Liver (tissue), 9 donors: Measurements from ENCODE around the gene CDH4. TPM values are rescaled to one million over a fixed set of nuclear protein-coding genes. Genes with fewer than 3 reads are reported as not detected.

Experiments used
- DNase-seq: peaks from one replicate; pipeline ENCODE4 v3.0.0-alpha.2; 2017; ENCODE audit warnings: low spot score
- H3K27ac ChIP-seq, 2 donors: one replicate each; pipeline ENCODE4 v1.7.0; 2013; ENCODE audit warnings: inconsistent platforms in 2 of 2, low read length in 2 of 2, control low read depth in 1 of 2, low read depth in 1 of 2, mild to moderate bottlenecking in 1 of 2
- H3K27me3 ChIP-seq, 4 donors: one replicate each; pipeline versions ENCODE4 v1.6.1 to v1.7.0; 2013; ENCODE audit warnings: low read length in 3 of 4, inconsistent platforms in 1 of 4, mild to moderate bottlenecking in 1 of 4, moderate library complexity in 1 of 4; ENCODE audit not compliant: control insufficient read depth in 4 of 4, insufficient read depth in 4 of 4
- H3K36me3 ChIP-seq, 4 donors: one replicate each; pipeline versions ENCODE4 v1.6.1 to v1.7.0; 2013; ENCODE audit warnings: low read length in 3 of 4, mild to moderate bottlenecking in 3 of 4, low read depth in 1 of 4, moderate library complexity in 1 of 4; ENCODE audit not compliant: control insufficient read depth in 4 of 4, insufficient read depth in 3 of 4
- H3K4me1 ChIP-seq, 4 donors: one replicate each; pipeline versions ENCODE4 v1.6.1 to v1.7.0; 2013; ENCODE audit warnings: low read length in 3 of 4, mild to moderate bottlenecking in 3 of 4, moderate library complexity in 1 of 4; ENCODE audit not compliant: control insufficient read depth in 4 of 4, insufficient read depth in 4 of 4
- H3K4me3 ChIP-seq, 3 donors: one replicate each; pipeline versions ENCODE4 v1.6.1 to v1.7.0; 2013; ENCODE audit warnings: low read length in 3 of 3, control low read depth in 1 of 3, low read depth in 1 of 3, mild to moderate bottlenecking in 1 of 3
- H3K9ac ChIP-seq, 2 donors: one replicate each; pipeline ENCODE4 v1.7.0; 2013; ENCODE audit warnings: low read length in 2 of 2, mild to moderate bottlenecking in 2 of 2, moderate library complexity in 2 of 2, control low read depth in 1 of 2, low read depth in 1 of 2
- H3K9me3 ChIP-seq, 4 donors: one replicate each; pipeline versions ENCODE4 v1.6.1 to v1.7.0; 2013; ENCODE audit warnings: low read length in 3 of 4; ENCODE audit not compliant: control insufficient read depth in 4 of 4
- EGR1 ChIP-seq, 2 donors: IDR thresholded peaks; 2 replicates each; pipeline ENCODE4 v1.6.1; 2016 to 2018; ENCODE audit warnings: antibody characterized with exemption in 2 of 2, low read depth in 2 of 2
- FOXA1 ChIP-seq: IDR thresholded peaks from 2 replicates; pipeline ENCODE4 v1.6.1; 2016; ENCODE audit warnings: antibody characterized with exemption
- FOXA2 ChIP-seq: IDR thresholded peaks from 2 replicates; pipeline ENCODE4 v1.6.1; 2016; ENCODE audit warnings: antibody characterized with exemption
- GABPA ChIP-seq, 2 donors: IDR thresholded peaks in 1 of 2; conservative IDR thresholded peaks in 1 of 2; 2 replicates each; pipeline ENCODE4 v1.6.1; 2016; ENCODE audit warnings: antibody characterized with exemption in 2 of 2, mild to moderate bottlenecking in 1 of 2, moderate library complexity in 1 of 2
- HNF4G ChIP-seq: IDR thresholded peaks from 2 replicates; pipeline ENCODE4 v1.6.1; 2016; ENCODE audit warnings: antibody characterized with exemption
- JUND ChIP-seq, 2 donors: IDR thresholded peaks; 2 replicates each; pipeline ENCODE4 v1.6.1; 2016; ENCODE audit warnings: antibody characterized with exemption in 2 of 2
- NR2F2 ChIP-seq: IDR thresholded peaks from 2 replicates; pipeline ENCODE4 v1.6.1; 2016; ENCODE audit warnings: antibody characterized with exemption
- RAD21 ChIP-seq, 2 donors: IDR thresholded peaks; 2 replicates each; pipeline ENCODE4 v1.6.1; 2016; ENCODE audit warnings: antibody characterized with exemption in 2 of 2, mild to moderate bottlenecking in 2 of 2
- TAF1 ChIP-seq: conservative IDR thresholded peaks from 2 replicates; pipeline ENCODE4 v1.6.1; 2016; ENCODE audit warnings: antibody characterized with exemption, mild to moderate bottlenecking
- WGBS: extraction: QIAGEN DNeasy Blood & Tissue Kit; methylation state at CpG from one replicate; pipeline ENCODE4 v1.1.7; 2013; 5-methylcytosine and 5-hydroxymethylcytosine counted together
- polyA plus RNA-seq, 2 donors: library from polyadenylated mRNA; stranded (reverse) in 1 of 2; unstranded in 1 of 2; fragments of 200-250 nt in 1 of 2; fragments of >200 nt in 1 of 2; fragmentation: Nextera tagmentation in 1 of 2; extraction: Ambion mirVana in 1 of 2; gene quantifications; one replicate each; pipeline versions ENCODE4 v1.2.1 to v1.2.3, GENCODE V29; 2013 to 2015
- total RNA-seq, 2 donors: library from RNA; depleted of rRNA; stranded (reverse); fragments of >200 nt; gene quantifications; one replicate each; pipeline ENCODE4 v1.2.3, GENCODE V29; 2014
- TF ChIP-seq, protein P1 (sequence below): IDR thresholded peaks from 2 replicates; pipeline ENCODE4 v1.6.1; 2016; ENCODE audit warnings: antibody characterized with exemption, mild to moderate bottlenecking
- TF ChIP-seq, protein P2 (sequence below): fragments of 150-350 bp; IDR thresholded peaks from 2 replicates; pipeline ENCODE4 v1.5.1; 2017; ENCODE audit warnings: improper control_type of control experiment, low read depth, low read length; ENCODE audit not compliant: missing input control
- donor health status: healthy.
- donor health status: healthy.
- donor health status: healthy.
- donor health status: healthy.
- donor health status: healthy.

CDH4 gene
- total and polyA plus RNA-seq, 4 donors, result 0.03 to 0.25 (median 0.19) TPM; not detected in 1

DNA sequence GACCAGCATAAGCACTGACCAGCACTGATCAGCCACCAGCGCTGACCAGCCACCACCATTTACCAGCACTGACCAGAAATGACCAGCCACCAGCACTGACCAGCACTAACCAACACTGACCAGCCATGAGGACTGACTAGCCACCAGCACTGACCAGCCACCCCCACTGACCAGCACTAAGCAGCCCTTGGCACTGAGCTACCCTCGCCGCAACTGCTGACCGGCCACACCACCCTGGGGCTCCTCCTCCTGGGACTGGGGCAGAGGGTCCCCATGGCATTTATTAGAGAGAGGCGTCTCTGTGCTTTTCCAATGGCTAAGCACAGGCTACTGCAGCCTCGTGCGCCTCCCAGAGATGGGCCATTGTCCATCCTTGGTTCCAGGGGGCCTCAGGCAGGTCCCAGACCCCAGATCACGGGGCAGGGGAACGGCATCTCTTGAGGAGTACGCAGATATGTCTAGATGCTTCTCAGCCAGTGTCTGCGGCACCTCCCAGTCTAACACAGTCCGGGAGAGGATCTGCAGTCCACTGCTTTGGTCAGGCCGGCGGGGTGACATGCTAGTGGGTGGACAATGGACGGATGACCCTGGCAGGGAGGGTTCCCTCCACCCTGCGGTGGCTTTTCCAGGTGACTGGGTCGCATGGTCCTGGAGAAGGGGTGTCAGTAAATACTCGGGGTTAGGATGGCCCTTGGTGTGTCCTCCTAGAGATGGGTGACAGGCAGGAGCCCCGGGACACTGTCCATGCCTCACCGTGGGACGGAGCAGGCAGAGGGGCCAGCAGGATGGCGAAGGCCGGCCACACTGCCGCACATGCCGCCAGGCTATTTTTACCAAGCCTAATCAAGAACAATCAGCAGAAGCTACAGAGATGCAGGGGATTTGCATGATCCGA is 645.6 kb downstream of the CDH4 start:
- no peak for DNase-seq
- H3K27me3 ChIP-seq, result no peaks in the 10 kb centered on the region

DNA sequence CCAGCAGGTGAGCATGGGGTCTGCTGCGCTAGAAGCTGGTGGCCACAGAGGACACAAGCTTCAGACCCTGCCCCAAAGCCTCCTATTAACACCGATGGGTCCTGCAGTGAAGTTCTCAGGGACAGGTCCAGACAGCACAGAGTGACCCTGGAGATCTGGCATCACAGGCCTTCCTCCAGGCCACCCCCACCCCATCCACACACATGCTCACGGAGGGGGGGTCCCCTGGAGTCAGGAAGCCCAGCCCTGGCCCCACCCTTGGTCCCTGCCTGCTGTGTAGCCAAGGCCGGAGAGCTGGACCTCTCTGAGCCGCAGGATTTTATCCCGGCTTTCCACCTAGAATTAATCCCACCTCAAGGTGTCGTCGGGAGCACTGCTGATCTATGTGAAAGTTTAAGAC is 646.3 kb downstream of the CDH4 start:
- no peak for DNase-seq
- Histone ChIP-seq H3K4me3 (no peak overlapping the region), H3K27ac (no peak overlapping the region), H3K9ac (no peak overlapping the region), H3K27me3 (no peaks in the 10 kb centered on the region), H3K36me3 (no peaks in the 10 kb centered on the region), H3K4me1 (no peaks in the 10 kb centered on the region), H3K9me3 (no peaks in the 10 kb centered on the region)
- WGBS, result 63% methylated on average over 8 of the region's 8 CpGs
- TF ChIP-seq, protein P1, sequence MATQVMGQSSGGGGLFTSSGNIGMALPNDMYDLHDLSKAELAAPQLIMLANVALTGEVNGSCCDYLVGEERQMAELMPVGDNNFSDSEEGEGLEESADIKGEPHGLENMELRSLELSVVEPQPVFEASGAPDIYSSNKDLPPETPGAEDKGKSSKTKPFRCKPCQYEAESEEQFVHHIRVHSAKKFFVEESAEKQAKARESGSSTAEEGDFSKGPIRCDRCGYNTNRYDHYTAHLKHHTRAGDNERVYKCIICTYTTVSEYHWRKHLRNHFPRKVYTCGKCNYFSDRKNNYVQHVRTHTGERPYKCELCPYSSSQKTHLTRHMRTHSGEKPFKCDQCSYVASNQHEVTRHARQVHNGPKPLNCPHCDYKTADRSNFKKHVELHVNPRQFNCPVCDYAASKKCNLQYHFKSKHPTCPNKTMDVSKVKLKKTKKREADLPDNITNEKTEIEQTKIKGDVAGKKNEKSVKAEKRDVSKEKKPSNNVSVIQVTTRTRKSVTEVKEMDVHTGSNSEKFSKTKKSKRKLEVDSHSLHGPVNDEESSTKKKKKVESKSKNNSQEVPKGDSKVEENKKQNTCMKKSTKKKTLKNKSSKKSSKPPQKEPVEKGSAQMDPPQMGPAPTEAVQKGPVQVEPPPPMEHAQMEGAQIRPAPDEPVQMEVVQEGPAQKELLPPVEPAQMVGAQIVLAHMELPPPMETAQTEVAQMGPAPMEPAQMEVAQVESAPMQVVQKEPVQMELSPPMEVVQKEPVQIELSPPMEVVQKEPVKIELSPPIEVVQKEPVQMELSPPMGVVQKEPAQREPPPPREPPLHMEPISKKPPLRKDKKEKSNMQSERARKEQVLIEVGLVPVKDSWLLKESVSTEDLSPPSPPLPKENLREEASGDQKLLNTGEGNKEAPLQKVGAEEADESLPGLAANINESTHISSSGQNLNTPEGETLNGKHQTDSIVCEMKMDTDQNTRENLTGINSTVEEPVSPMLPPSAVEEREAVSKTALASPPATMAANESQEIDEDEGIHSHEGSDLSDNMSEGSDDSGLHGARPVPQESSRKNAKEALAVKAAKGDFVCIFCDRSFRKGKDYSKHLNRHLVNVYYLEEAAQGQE, result no peak
- TF ChIP-seq, protein P2, sequence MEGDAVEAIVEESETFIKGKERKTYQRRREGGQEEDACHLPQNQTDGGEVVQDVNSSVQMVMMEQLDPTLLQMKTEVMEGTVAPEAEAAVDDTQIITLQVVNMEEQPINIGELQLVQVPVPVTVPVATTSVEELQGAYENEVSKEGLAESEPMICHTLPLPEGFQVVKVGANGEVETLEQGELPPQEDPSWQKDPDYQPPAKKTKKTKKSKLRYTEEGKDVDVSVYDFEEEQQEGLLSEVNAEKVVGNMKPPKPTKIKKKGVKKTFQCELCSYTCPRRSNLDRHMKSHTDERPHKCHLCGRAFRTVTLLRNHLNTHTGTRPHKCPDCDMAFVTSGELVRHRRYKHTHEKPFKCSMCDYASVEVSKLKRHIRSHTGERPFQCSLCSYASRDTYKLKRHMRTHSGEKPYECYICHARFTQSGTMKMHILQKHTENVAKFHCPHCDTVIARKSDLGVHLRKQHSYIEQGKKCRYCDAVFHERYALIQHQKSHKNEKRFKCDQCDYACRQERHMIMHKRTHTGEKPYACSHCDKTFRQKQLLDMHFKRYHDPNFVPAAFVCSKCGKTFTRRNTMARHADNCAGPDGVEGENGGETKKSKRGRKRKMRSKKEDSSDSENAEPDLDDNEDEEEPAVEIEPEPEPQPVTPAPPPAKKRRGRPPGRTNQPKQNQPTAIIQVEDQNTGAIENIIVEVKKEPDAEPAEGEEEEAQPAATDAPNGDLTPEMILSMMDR, result no peak
- TF ChIP-seq EGR1 (IDR thresholded peaks at IDR 0.05; ENCODE audit: low read depth in 2 of 2), result no peak
- no peak for TF ChIP-seq GABPA (IDR thresholded peaks at IDR 0.05 in 1 of 2, conservative IDR thresholded peaks at IDR 0.05 in 1 of 2)
- TF ChIP-seq HNF4G, result no peak
- TF ChIP-seq NR2F2, result no peak
- no peak for TF ChIP-seq TAF1
- TF ChIP-seq RAD21 (IDR thresholded peaks at IDR 0.05), result no peak
- TF ChIP-seq FOXA2, result no peak
- TF ChIP-seq JUND (IDR thresholded peaks at IDR 0.05), result no peak
- TF ChIP-seq FOXA1, result no peak

More for the DNA sequence above, 645.6 kb downstream of the CDH4 start:
- WGBS, result 77% methylated on average over 26 of the region's 26 CpGs
- no peak overlapping the region for H3K9ac ChIP-seq
- no peak overlapping the region for H3K27ac ChIP-seq
- no peaks in the 10 kb centered on the region for H3K4me1 ChIP-seq
- no peak for TF ChIP-seq FOXA1
- no peak for TF ChIP-seq NR2F2
- H3K9me3 ChIP-seq, result no peaks in the 10 kb centered on the region
- no peak overlapping the region for H3K4me3 ChIP-seq
- H3K36me3 ChIP-seq, result no peaks in the 10 kb centered on the region
